Osteoblast (primary cell): ENCODE measurements around the gene MAN2B2. TPM values are rescaled to one million over a fixed set of nuclear protein-coding genes. Genes with fewer than 3 reads are reported as not detected.

Source experiments
- DNase-seq: peaks from one replicate; pipeline ENCODE4 v3.0.0; 2011; ENCODE audit warnings: low spot score, mixed read lengths; ENCODE audit not compliant: insufficient read length; ENCODE audit errors: missing footprints
- H2AFZ ChIP-seq: 2 replicates; pipeline ENCODE4 v1.6.0; 2011; ENCODE audit warnings: mild to moderate bottlenecking, low read length
- H3K27ac ChIP-seq: 2 replicates; pipeline ENCODE4 v1.5.1; 2011; ENCODE audit warnings: mild to moderate bottlenecking, low read depth, low read length, moderate library complexity
- H3K27me3 ChIP-seq: 2 replicates; pipeline ENCODE4 v1.6.0; 2012; ENCODE audit warnings: mild to moderate bottlenecking, control low read depth, inconsistent platforms, low read length, moderate library complexity; ENCODE audit not compliant: insufficient read depth
- H3K36me3 ChIP-seq: 2 replicates; pipeline ENCODE4 v1.5.1; 2011; ENCODE audit warnings: mild to moderate bottlenecking, low read length, control low read depth, moderate library complexity; ENCODE audit not compliant: insufficient read depth
- H3K4me1 ChIP-seq: 2 replicates; pipeline ENCODE4 v1.5.1; 2011; ENCODE audit warnings: mild to moderate bottlenecking, low read length, control low read depth, moderate library complexity; ENCODE audit not compliant: insufficient read depth
- H3K4me2 ChIP-seq: 2 replicates; pipeline ENCODE4 v1.6.0; 2011; ENCODE audit warnings: mild to moderate bottlenecking, low read length; ENCODE audit not compliant: insufficient read depth
- H3K4me3 ChIP-seq: fragments of 200-600 bp; sonication (generic); 3 replicates; pipeline ENCODE4 v1.5.1; 2012; ENCODE audit warnings: mild to moderate bottlenecking, low read length, inconsistent platforms; ENCODE audit not compliant: insufficient read depth
- H3K79me2 ChIP-seq: 2 replicates; pipeline ENCODE4 v1.6.0; 2012; ENCODE audit warnings: mild to moderate bottlenecking, low read length, control low read depth, inconsistent platforms; ENCODE audit not compliant: insufficient read depth
- H3K9me3 ChIP-seq: 2 replicates; pipeline ENCODE4 v1.5.1; 2011; ENCODE audit warnings: low read depth, low read length, control low read depth
- H4K20me1 ChIP-seq: 2 replicates; pipeline ENCODE4 v1.6.0; 2012; ENCODE audit warnings: mild to moderate bottlenecking, low read length, control low read depth; ENCODE audit not compliant: insufficient read depth
- CTCF ChIP-seq: IDR thresholded peaks from 2 replicates; pipeline ENCODE4 v1.5.1; 2011; ENCODE audit warnings: mild to moderate bottlenecking, low read depth, low read length, moderate library complexity; ENCODE audit errors: extremely low read depth
- total RNA-seq: library from RNA; depleted of rRNA; stranded (reverse); fragments of >200 nt; gene quantifications from 2 replicates; pipeline ENCODE4 v1.2.3, GENCODE V29; 2012

MAN2B2 gene
- total RNA-seq, 1 donor, result 28.2 TPM

GRCh38 chr4:6530964-6531363 lies 44.0 kb upstream of the MAN2B2 start:
- Histone ChIP-seq H3K36me3 (no peaks in the 10 kb centered on the region), H2AFZ (no peak overlapping the region), H3K4me2 (no peak overlapping the region), H4K20me1 (no peaks in the 10 kb centered on the region), H3K4me1 (no peaks in the 10 kb centered on the region), H3K9me3 (no peaks in the 10 kb centered on the region), H3K27me3 (no peaks in the 10 kb centered on the region), H3K79me2 (no peaks in the 10 kb centered on the region), H3K4me3 (no peak overlapping the region), H3K27ac (no peak overlapping the region)
- DNase-seq, result no peak
- no peak for TF ChIP-seq CTCF

DNA sequence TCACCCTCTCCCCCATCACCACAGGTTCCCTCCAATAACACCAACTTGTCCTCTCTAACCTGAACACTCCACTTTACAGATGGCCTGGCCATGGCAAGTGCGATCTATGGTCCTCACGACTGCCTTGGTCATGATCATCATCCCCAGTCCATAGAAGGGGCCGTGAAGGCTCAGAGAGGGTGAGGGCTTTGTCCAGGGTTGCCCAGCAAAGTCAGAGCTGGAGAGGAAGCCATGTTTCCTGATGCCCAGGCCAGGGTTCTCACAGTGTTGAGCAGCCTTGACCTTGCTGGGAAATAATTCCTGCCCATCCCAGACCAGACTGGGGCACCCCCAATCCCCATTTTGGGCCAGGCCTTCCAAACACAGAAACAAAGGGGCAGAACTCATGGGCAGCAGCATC lies 42.9 kb upstream of the MAN2B2 start:
- Histone ChIP-seq H2AFZ (no peak overlapping the region), H3K4me1 (no peaks in the 10 kb centered on the region), H3K36me3 (no peaks in the 10 kb centered on the region), H3K9me3 (no peaks in the 10 kb centered on the region), H3K4me2 (no peak overlapping the region), H3K79me2 (no peaks in the 10 kb centered on the region), H4K20me1 (no peaks in the 10 kb centered on the region), H3K4me3 (no peak overlapping the region), H3K27ac (no peak overlapping the region), H3K27me3 (no peaks in the 10 kb centered on the region)
- no peak for TF ChIP-seq CTCF
- DNase-seq, result peak; percentile 68

DNA sequence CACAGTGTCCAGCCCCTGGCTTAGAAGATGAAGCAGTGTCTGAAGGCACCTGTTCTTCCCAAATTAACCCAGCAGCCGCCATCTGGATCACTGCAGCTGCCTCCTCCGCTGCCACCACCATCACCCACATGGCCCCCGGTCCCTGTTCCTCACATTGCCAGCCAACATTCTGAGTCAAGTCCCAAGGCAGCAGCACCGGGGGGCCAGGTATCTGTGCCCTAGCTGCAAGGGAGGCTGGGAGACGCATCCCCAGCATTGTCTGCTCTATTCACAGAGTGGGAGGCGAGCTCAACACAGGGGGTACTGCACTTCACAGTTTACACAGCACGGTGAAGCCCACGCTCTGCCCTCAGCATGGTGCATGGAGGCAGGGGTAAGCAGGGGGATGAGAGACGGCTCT lies 42.3 kb upstream of the MAN2B2 start:
- Histone ChIP-seq H3K4me1 (no peaks in the 10 kb centered on the region), H3K9me3 (no peaks in the 10 kb centered on the region), H4K20me1 (no peaks in the 10 kb centered on the region), H3K36me3 (no peaks in the 10 kb centered on the region), H3K4me2 (no peak overlapping the region), H2AFZ (no peak overlapping the region), H3K27ac (no peak overlapping the region), H3K27me3 (no peaks in the 10 kb centered on the region), H3K79me2 (no peaks in the 10 kb centered on the region), H3K4me3 (no peak overlapping the region)
- DNase-seq, result no peak
- no peak for TF ChIP-seq CTCF

DNA sequence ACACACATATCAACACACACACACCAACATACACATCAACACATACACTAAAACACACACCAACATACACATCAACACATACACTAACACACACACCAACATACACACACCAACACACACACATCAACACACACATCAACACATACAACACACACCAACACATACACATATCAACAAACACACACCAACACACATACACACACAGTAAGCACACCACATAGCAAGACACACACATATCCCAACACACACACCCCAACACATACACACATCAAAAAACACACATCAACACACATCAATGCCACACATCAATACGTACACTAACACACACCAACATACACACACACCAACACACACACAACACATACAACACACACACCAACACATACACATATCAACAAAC lies 40.9 kb upstream of the MAN2B2 start:
- H3K27me3 ChIP-seq, result no peaks in the 10 kb centered on the region
- no peak for DNase-seq
- no peak overlapping the region for H3K4me3 ChIP-seq
- H3K36me3 ChIP-seq, result no peaks in the 10 kb centered on the region
- no peak for TF ChIP-seq CTCF
- no peak overlapping the region for H2AFZ ChIP-seq
- no peaks in the 10 kb centered on the region for H3K79me2 ChIP-seq
- H4K20me1 ChIP-seq, result no peaks in the 10 kb centered on the region
- no peak overlapping the region for H3K27ac ChIP-seq
- no peaks in the 10 kb centered on the region for H3K9me3 ChIP-seq
- H3K4me2 ChIP-seq, result no peak overlapping the region
- no peaks in the 10 kb centered on the region for H3K4me1 ChIP-seq
